Nasal cavity respiratory epithelium epithelial cell of viscerocranial mucosa (primary cell): ENCODE measurements around the gene LOXL3. TPM values are rescaled to one million over a fixed set of nuclear protein-coding genes. Genes with fewer than 3 reads are reported as not detected.

Experiments used
- total RNA-seq: library from RNA; depleted of rRNA; stranded (reverse); fragments of >200 nt; gene quantifications from 2 replicates; pipeline ENCODE4 v1.2.3, GENCODE V29; 2014

The LOXL3 gene, protein sequence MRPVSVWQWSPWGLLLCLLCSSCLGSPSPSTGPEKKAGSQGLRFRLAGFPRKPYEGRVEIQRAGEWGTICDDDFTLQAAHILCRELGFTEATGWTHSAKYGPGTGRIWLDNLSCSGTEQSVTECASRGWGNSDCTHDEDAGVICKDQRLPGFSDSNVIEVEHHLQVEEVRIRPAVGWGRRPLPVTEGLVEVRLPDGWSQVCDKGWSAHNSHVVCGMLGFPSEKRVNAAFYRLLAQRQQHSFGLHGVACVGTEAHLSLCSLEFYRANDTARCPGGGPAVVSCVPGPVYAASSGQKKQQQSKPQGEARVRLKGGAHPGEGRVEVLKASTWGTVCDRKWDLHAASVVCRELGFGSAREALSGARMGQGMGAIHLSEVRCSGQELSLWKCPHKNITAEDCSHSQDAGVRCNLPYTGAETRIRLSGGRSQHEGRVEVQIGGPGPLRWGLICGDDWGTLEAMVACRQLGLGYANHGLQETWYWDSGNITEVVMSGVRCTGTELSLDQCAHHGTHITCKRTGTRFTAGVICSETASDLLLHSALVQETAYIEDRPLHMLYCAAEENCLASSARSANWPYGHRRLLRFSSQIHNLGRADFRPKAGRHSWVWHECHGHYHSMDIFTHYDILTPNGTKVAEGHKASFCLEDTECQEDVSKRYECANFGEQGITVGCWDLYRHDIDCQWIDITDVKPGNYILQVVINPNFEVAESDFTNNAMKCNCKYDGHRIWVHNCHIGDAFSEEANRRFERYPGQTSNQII
- 0.28 and 0.34 TPM in 2 replicates for total RNA-seq

DNA sequence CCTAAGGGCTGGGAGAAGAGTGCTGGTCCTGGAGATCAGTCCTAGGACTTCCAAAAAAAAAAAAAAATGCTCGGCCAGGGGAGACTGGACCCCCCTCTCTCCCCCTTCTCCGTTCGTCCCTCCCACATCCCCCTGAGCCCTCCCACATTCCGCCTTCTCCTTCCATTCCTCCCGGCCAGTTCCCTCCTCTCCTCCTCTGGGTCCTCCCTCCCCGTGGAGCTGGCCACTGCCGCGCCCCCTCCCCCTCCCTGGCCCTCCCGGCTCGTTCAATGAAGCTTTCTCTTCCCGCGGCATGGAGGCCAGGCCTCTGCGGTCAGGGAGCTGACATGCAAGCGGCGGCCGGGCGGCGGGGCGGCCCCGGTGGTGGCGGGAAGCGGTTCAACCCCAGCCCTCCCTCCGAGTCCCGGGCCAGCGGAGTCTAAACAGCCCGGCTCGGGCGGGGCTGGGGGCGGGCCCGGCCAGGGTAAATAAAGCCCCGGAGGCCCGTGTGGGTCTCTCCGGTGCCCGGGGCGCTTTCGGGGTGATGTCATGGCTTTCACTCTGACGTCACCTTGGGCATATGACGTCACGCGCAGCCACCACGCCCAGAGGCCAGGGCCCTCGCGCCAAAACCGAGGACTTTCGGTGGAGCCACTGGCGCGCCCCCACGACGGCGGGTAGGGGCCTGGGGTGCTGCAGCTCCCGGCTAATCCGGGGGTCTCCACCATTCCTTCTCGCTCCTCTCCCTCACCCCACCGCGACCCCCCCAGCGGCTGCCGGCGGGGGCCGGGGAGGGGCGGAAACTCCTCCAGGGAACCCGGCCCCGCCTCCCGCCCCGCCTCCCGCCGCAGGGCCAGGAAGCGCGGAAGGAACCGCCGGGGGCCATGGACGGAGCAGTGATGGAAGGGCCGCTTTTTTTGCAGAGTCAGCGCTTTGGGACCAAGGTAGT lies at the start of gene LOXL3, which contains the start of gene DOK1:
LOXL3 (minus strand) TSS at position 51 of the 928 bp plus-strand sequence. CDS start 1,308 bp downstream, outside the sequence.
DOK1 (plus strand) TSS at position 829 of the 928 bp plus-strand sequence; CDS start at position 864, 35 bp downstream.

GRCh38 chr2:74529357-74530238 lies 24.1 kb downstream of the LOXL3 start, which contains the start of the genes AUP1 and HTRA2:
AUP1 (minus strand) TSS chr2:74529706; CDS start chr2:74529629, 77 bp downstream.
HTRA2 (plus strand) TSS chr2:74529933; CDS start chr2:74530007, 74 bp downstream.

DNA sequence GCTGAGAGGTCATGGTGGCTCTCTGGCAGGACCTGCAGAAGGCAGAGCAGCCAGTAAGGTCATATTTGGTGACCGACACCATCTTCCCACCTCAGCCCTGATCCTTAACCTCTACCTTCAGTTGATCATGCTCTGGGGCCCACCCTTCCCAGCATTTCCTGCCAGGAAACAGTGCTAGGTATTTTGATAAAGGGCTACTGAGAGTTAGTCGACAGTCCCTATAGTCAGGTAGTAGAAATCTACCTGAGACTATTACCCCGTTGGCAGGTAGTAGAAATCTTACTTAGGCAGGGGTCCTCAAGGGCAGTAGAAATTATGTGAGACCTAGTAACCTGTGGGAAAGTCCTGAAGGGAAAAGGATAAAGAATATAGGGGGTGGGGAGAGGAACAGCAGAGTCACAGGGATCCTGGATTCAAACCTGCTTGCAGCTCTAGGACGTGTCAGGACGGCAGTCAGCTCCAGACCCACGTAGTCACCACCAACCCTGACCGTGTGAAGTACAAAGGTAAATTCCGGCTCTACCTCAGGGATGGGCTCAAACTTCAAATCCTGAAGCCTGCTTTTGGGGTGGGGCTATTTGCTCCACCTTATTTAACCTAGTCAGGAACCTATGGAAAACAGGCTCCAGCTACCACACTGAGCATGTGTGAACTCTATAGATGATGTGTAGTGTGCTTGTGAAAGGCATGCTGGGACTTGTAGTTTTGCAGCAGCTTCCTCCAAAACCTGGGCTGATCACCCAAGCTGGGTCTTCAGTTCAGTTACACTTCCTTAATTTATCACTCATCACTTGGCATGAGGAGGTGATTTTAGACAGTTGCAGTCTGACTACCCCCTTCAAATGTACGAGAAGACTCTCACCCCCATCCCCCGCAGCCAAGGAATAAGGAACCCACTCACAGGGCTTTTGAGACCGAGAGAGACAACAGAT lies 27.8 kb downstream of the LOXL3 start, which contains the start of gene DQX1:
DQX1 (minus strand) TSS at position 515 of the 932 bp plus-strand sequence; CDS start at position 13, 502 bp downstream.

GRCh38 chr2:74514368-74515270 lies 39.1 kb downstream of the LOXL3 start, which contains the start of gene TLX2:
TLX2 (plus strand) TSS chr2:74514450; CDS start chr2:74514807, 357 bp downstream.

GRCh38 chr2:74507145-74507925 lies 46.4 kb downstream of the LOXL3 start, which contains the start of gene PCGF1:
PCGF1 (minus strand) TSS chr2:74507695; CDS start chr2:74507668, 27 bp downstream.

DNA sequence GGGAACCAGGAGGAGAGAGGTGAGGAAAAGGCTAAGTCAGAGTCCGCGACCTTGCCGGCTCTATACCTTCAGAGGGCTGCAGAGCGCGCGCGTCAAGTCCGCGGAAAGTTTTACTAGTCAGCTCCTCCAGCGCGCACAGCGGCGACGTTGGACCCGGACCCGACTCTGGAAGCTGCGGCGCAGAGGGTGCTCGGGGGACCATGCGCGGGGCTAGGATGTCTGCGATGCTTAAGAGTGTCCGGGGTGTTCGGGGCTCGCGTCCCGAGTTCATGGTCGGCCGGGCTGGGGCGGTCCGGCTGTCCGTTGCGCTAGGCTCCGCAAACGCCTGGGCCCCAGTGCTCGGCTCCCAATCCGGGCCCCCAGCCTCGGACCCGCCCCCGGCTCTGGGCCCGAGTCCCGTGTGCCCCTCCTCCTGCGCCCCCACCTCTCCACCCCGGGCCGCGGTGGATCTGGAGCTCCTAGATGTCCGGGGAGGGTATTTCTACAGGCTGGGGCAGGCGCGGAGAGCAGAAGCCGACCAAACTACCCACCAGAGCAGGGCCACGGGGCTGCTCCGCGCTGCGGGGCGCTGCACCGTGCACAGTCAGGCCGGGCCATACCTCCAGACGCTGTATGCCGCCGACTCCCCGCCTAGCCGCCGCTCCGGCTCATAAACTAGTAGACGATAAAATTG lies 54.3 kb downstream of the LOXL3 start, which contains the start of gene LBX2:
LBX2 (minus strand) TSS at position 337 of the 673 bp plus-strand sequence; CDS start at position 271, 66 bp downstream.

GRCh38 chr2:74482801-74483674 lies 70.7 kb downstream of the LOXL3 start, which contains the start of the genes CCDC142 and TTC31:
CCDC142 (minus strand) TSS chr2:74482998; CDS start chr2:74482837, 161 bp downstream.
TTC31 (plus strand) TSS chr2:74483081; CDS start chr2:74483096, 15 bp downstream.

Other genes with a start within 250 kb of the LOXL3 start
- gene SLC4A5, start 210.5 kb downstream of the LOXL3 start, total RNA-seq = under 0.01 and 0.21 TPM in 2 replicates
- gene DCTN1, start 173.6 kb downstream of the LOXL3 start, total RNA-seq = 52.6 and 114 TPM in 2 replicates
- under 0.01 and 0.85 TPM in 2 replicates for gene C2orf81, start 132.3 kb downstream of the LOXL3 start, total RNA-seq
- gene WDR54, start 132.2 kb downstream of the LOXL3 start, total RNA-seq = 16.9 and 19.5 TPM in 2 replicates
- 33.2 and 51.9 TPM in 2 replicates for gene RTKN, start 112.0 kb downstream of the LOXL3 start, total RNA-seq
- 9.9 and 14.5 TPM in 2 replicates for gene INO80B, start 98.9 kb downstream of the LOXL3 start, total RNA-seq
- gene WBP1, start 95.5 kb downstream of the LOXL3 start, total RNA-seq = 24.4 and 27.7 TPM in 2 replicates
- 64.4 and 67.0 TPM in 2 replicates for gene MOGS, start 88.6 kb downstream of the LOXL3 start, total RNA-seq
- 18.4 and 27.0 TPM in 2 replicates for gene MRPL53, start 81.3 kb downstream of the LOXL3 start, total RNA-seq
- 9.9 and 12.7 TPM in 2 replicates for gene CCDC142, start 70.9 kb downstream of the LOXL3 start, total RNA-seq
- 6.8 and 11.6 TPM in 2 replicates for gene TTC31, start 70.9 kb downstream of the LOXL3 start, total RNA-seq
- 0.68 and 1.00 TPM in 2 replicates for gene LBX2, start 54.3 kb downstream of the LOXL3 start, total RNA-seq
- gene PCGF1, start 46.2 kb downstream of the LOXL3 start, total RNA-seq = 36.4 and 39.0 TPM in 2 replicates
- not detected in 2 replicates for gene TLX2, start 39.5 kb downstream of the LOXL3 start, total RNA-seq
- 1.0 and 3.9 TPM in 2 replicates for gene DQX1, start 27.7 kb downstream of the LOXL3 start, total RNA-seq
- 111 and 175 TPM in 2 replicates for gene AUP1, start 24.2 kb downstream of the LOXL3 start, total RNA-seq
- 31.9 and 59.8 TPM in 2 replicates for gene HTRA2, start 24.0 kb downstream of the LOXL3 start, total RNA-seq
- gene DOK1, start 778 bp upstream of the LOXL3 start, total RNA-seq = 0.68 and 2.1 TPM in 2 replicates
- gene M1AP, start 94.4 kb upstream of the LOXL3 start, total RNA-seq = 2.1 and 2.8 TPM in 2 replicates
- gene SEMA4F, start 100.3 kb upstream of the LOXL3 start, total RNA-seq = 3.1 and 10.8 TPM in 2 replicates